GM19395 (cell line): ENCODE measurements around the gene PARP15.
"Not testable (repeated sequence)": the region's sequence is repeated elsewhere in the genome, so short reads cannot be mapped to it uniquely, and the experiment has no call there.

Experiments used
- ATAC-seq: cut with Tn5 transposase; IDR thresholded peaks from one replicate; pipeline ENCODE4 v1.9.1; 2021; ENCODE audit warnings: mild to moderate bottlenecking, moderate library complexity; ENCODE audit not compliant: unreplicated experiment

Gene PARP15

GRCh38 chr3:122615303-122615702 is 37.9 kb downstream of the PARP15 start:
- ATAC-seq: no peak

GRCh38 chr3:122618614-122619013 is 41.2 kb downstream of the PARP15 start:
- ATAC-seq: no peak

GRCh38 chr3:122619040-122619439 is 41.6 kb downstream of the PARP15 start:
- ATAC-seq: no peak

GRCh38 chr3:122620399-122620798 is 42.9 kb downstream of the PARP15 start:
- no peak for ATAC-seq

GRCh38 chr3:122621112-122621511 is 43.7 kb downstream of the PARP15 start:
- ATAC-seq: peak; percentile 57

- no peak for ATAC-seq
Measured at GRCh38 chr3:122623031-122623829, 45.8 kb downstream of the PARP15 start.

- ATAC-seq: no peak
Measured at GRCh38 chr3:122626515-122627180, 49.2 kb downstream of the PARP15 start.

- no peak for ATAC-seq
Measured at GRCh38 chr3:122627301-122627700, 49.9 kb downstream of the PARP15 start.

- ATAC-seq: no peak
Measured at GRCh38 chr3:122628567-122628966, 51.1 kb downstream of the PARP15 start.

GRCh38 chr3:122629763-122630162 is 52.3 kb downstream of the PARP15 start:
- ATAC-seq: no peak

- no peak for ATAC-seq
Measured at GRCh38 chr3:122635789-122636188, 58.3 kb downstream of the PARP15 start.

- ATAC-seq: no peak
Measured at GRCh38 chr3:122636697-122637096, 59.2 kb downstream of the PARP15 start.

- ATAC-seq: no peak
Measured at GRCh38 chr3:122640437-122640999, 63.1 kb downstream of the PARP15 start.

GRCh38 chr3:122642935-122643334 is 65.5 kb downstream of the PARP15 start:
- peak; percentile 83 for ATAC-seq

GRCh38 chr3:122646146-122646988 is 68.9 kb downstream of the PARP15 start:
- peak; percentile 54 for ATAC-seq

GRCh38 chr3:122651233-122651907 is 73.9 kb downstream of the PARP15 start:
- not testable (repeated sequence) for ATAC-seq

GRCh38 chr3:122651962-122652361 is 74.5 kb downstream of the PARP15 start:
- not testable (repeated sequence) for ATAC-seq

- not testable (repeated sequence) for ATAC-seq
Measured at GRCh38 chr3:122658336-122658735, 80.9 kb downstream of the PARP15 start.

- ATAC-seq: no peak
Measured at GRCh38 chr3:122660297-122660974, 83.0 kb downstream of the PARP15 start.

- no peak for ATAC-seq
Measured at GRCh38 chr3:122661633-122662032, 84.2 kb downstream of the PARP15 start.
